HepG2 (cell line): ENCODE results near the gene GGNBP2. TPM values are rescaled to one million over a fixed set of nuclear protein-coding genes. Genes with fewer than 3 reads are reported as not detected.

Experiments used
- ATAC-seq: fragments of 200-7000 bp; cut with Tn5 transposase; 3 replicates; pipeline ENCODE4 v1.9.1; 2020; ENCODE audit warnings: mild to moderate bottlenecking, moderate library complexity
- BruUV-seq: library from RNA; stranded (reverse); fragments of 400-500 nt; replicated peaks from 2 replicates; lab custom pipeline; 2021; lab: Mats Ljungman, UMichigan
- CTCF ChIA-PET: fragments of 300-600 bp; formaldehyde crosslinking; extraction: SDS; loops from one replicate; lab custom pipeline; 2021; ENCODE audit warnings: low total read pairs, inconsistent platforms, low intra/inter-chr PET ratio; lab: Yijun Ruan, JAX
- POLR2A ChIA-PET: fragments of 350-600 bp; sonication (Branson Sonifier 250); formaldehyde crosslinking; loops from one replicate; lab custom pipeline; 2020; ENCODE audit warnings: antibody characterized with exemption, inconsistent platforms; lab: Yijun Ruan, JAX
- DNase-seq: peaks from one replicate; pipeline ENCODE4 v3.0.0-alpha.2; 2015; ENCODE audit warnings: low spot score
- FAIRE-seq: peaks from 3 replicates; lab custom pipeline; 2011; peaks lifted over from hg19 to GRCh38; lab: Jason Lieb, UNC
- H2AFZ ChIP-seq: one replicate; pipeline ENCODE4 v1.6.1; 2011; ENCODE audit warnings: low read length, inconsistent platforms
- H3K27ac ChIP-seq: fragments of 300-600 bp; 3 replicates; pipeline ENCODE4 v1.8.0; 2011; ENCODE audit warnings: mixed run types, mild to moderate bottlenecking, mixed read lengths, low read length, inconsistent platforms; ENCODE audit not compliant: insufficient read depth; ENCODE audit errors: extremely low read length
- H3K27me3 ChIP-seq, 2 experiments: fragments of 200-600 bp in 1 of 2; 2 replicates in 1 of 2; 3 replicates in 1 of 2; pipeline versions ENCODE4 v1.6.0 to v1.8.0; 2011; ENCODE audit warnings: low read length in 2 of 2, mild to moderate bottlenecking in 2 of 2, moderate library complexity in 2 of 2, inconsistent platforms in 1 of 2; ENCODE audit not compliant: insufficient read depth in 2 of 2, control insufficient read depth in 1 of 2
- H3K36me3 ChIP-seq, 2 experiments: fragments of 200-600 bp in 1 of 2; replicated peaks in 1 of 2; 2 replicates in 1 of 2; 3 replicates in 1 of 2; pipeline versions ENCODE4 v1.5.1 to v1.8.0; 2011; ENCODE audit warnings: low read length in 2 of 2, inconsistent platforms in 1 of 2; ENCODE audit not compliant: insufficient read depth in 2 of 2, control insufficient read depth in 1 of 2
- H3K4me1 ChIP-seq: 2 replicates; pipeline ENCODE4 v1.5.1; 2012; ENCODE audit warnings: low read length, inconsistent platforms; ENCODE audit not compliant: insufficient read depth
- H3K4me2 ChIP-seq: 2 replicates; pipeline ENCODE4 v1.6.0; 2011; ENCODE audit warnings: low read depth, low read length, inconsistent platforms
- H3K4me3 ChIP-seq, 3 experiments: fragments of 200-600 bp in 1 of 3; sonication (generic), shearing (Covaris generic) in 1 of 3; replicated peaks in 1 of 3; 2 replicates each; pipeline ENCODE4 v1.5.1; 2011 to 2016; ENCODE audit warnings: low read length in 3 of 3, inconsistent platforms in 2 of 3, low read depth in 2 of 3, mild to moderate bottlenecking in 2 of 3, control low read depth in 1 of 3, mixed read lengths in 1 of 3; ENCODE audit not compliant: insufficient read depth in 1 of 3
- H3K79me2 ChIP-seq: one replicate; pipeline ENCODE4 v1.6.1; 2011; ENCODE audit warnings: low read length, inconsistent platforms; ENCODE audit not compliant: insufficient read depth
- H3K9ac ChIP-seq: 2 replicates; pipeline ENCODE4 v1.6.0; 2011; ENCODE audit warnings: mild to moderate bottlenecking, low read depth, low read length, inconsistent platforms; ENCODE audit not compliant: insufficient read depth
- H3K9me3 ChIP-seq: 2 replicates; pipeline ENCODE4 v1.5.1; 2012; ENCODE audit warnings: mild to moderate bottlenecking, low read length
- H4K20me1 ChIP-seq: 2 replicates; pipeline ENCODE4 v1.6.0; 2011; ENCODE audit warnings: inconsistent platforms, mild to moderate bottlenecking, low read length, moderate library complexity; ENCODE audit not compliant: insufficient read depth
- AGO2 ChIP-seq: fragments of 200-400 bp; formaldehyde crosslinking; optimal IDR thresholded peaks from 2 replicates; pipeline ENCODE3; 2017; ENCODE audit warnings: mild to moderate bottlenecking, low read depth, low read length, moderate library complexity
- BORCS8-MEF2B ChIP-seq: sonication (generic); formaldehyde crosslinking; IDR thresholded peaks from 2 replicates; pipeline ENCODE4 v1.8.0; 2022; ENCODE audit warnings: mild to moderate bottlenecking, missing genetic modification reagents
- GTF2F1 ChIP-seq: fragments of 150-350 bp; IDR thresholded peaks from 2 replicates; pipeline ENCODE4 v1.6.1; 2014; ENCODE audit warnings: low read length
- MED13 ChIP-seq: sonication (generic); formaldehyde crosslinking; IDR thresholded peaks from 2 replicates; pipeline ENCODE4 v1.5.0; 2020; ENCODE audit warnings: missing genetic modification reagents
- NR2F2 ChIP-seq: IDR thresholded peaks from 2 replicates; pipeline ENCODE4 v1.6.1; 2012; ENCODE audit warnings: low read depth, inconsistent platforms, borderline replicate concordance
- POLR2G ChIP-seq: fragments of 200-400 bp; formaldehyde crosslinking; IDR thresholded peaks from 2 replicates; pipeline ENCODE4 v1.6.1; 2018; ENCODE audit warnings: mild to moderate bottlenecking, low read depth, low read length, moderate library complexity
- SCMH1 ChIP-seq: sonication (generic); formaldehyde crosslinking; IDR thresholded peaks from 2 replicates; pipeline ENCODE4 v1.9.0; 2021; ENCODE audit warnings: missing genetic modification reagents, mild to moderate bottlenecking, borderline replicate concordance
- YY1 ChIP-seq: IDR thresholded peaks from 2 replicates; pipeline ENCODE4 v1.6.1; 2011; ENCODE audit warnings: low read length, low read depth, moderate library complexity, mild to moderate bottlenecking; ENCODE audit not compliant: insufficient read depth, insufficient replicate concordance
- ZBTB10 ChIP-seq: sonication (generic); formaldehyde crosslinking; IDR thresholded peaks from 2 replicates; pipeline ENCODE4 v1.4.0; 2020; ENCODE audit warnings: missing genetic modification reagents, borderline replicate concordance
- ZNF225 ChIP-seq: sonication (generic); formaldehyde crosslinking; IDR thresholded peaks from 2 replicates; pipeline ENCODE4 v1.4.0; 2020; ENCODE audit warnings: mild to moderate bottlenecking, missing genetic modification reagents
- ZNF558 ChIP-seq: sonication (generic); formaldehyde crosslinking; IDR thresholded peaks from 2 replicates; pipeline ENCODE4 v1.9.0; 2022; ENCODE audit warnings: mild to moderate bottlenecking, missing genetic modification reagents, borderline replicate concordance
- ZNF768 ChIP-seq: sonication (generic); formaldehyde crosslinking; IDR thresholded peaks from 2 replicates; pipeline ENCODE4 v1.4.0; 2020; ENCODE audit warnings: missing genetic modification reagents
- ZNF839 ChIP-seq: sonication (generic); formaldehyde crosslinking; IDR thresholded peaks from 2 replicates; pipeline ENCODE4 v1.4.0; 2020; ENCODE audit warnings: missing genetic modification reagents, mild to moderate bottlenecking, borderline replicate concordance
- WGBS: methylation state at CpG from one replicate; pipeline ENCODE4 v1.1.6; 2017; ENCODE audit warnings: low lambda C conversion rate; 5-methylcytosine and 5-hydroxymethylcytosine counted together
- in situ Hi-C: cut with HindIII; loops from 2 replicates; pipeline ENCODE4 v1.10.0; 2017; ENCODE audit warnings: low pct_unique_long_range_greater_than_20kb; ENCODE audit not compliant: extremely low pct_ligation_motif_present
- intact Hi-C: fragments of 100-400 bp; cut with micrococcal nuclease; formaldehyde crosslinking; loops from one replicate; pipeline ENCODE4 v1.10.0; 2022; ENCODE audit not compliant: unreplicated experiment
- polyA plus RNA-seq, 8 experiments: library from polyadenylated mRNA; depleted of rRNA in 3 of 8; stranded (reverse) in 7 of 8; unstranded in 1 of 8; fragments of >200 nt; fragmentation: Illumina TruSeq in 4 of 8; extraction: Trizol in 4 of 8; gene quantifications; 2 replicates each; pipeline versions ENCODE4 v1.2.1 to v1.2.3, GENCODE V29; 2011 to 2016; ENCODE audit warnings: low read depth in 4 of 8, missing spikeins in 1 of 8, mixed read lengths in 1 of 8; ENCODE audit not compliant: insufficient read depth in 1 of 8
- total RNA-seq, 5 experiments: library from RNA; depleted of rRNA; stranded (reverse); fragments of >200 nt; fragmentation: Illumina TruSeq; extraction: Trizol; gene quantifications; 2 replicates each; pipeline ENCODE4 v1.2.3, GENCODE V29; 2016; ENCODE audit warnings: low read depth in 1 of 5
- TF ChIP-seq, protein P1 (sequence below): sonication (generic); formaldehyde crosslinking; IDR thresholded peaks from 2 replicates; pipeline ENCODE4 v1.5.0; 2020; ENCODE audit warnings: mild to moderate bottlenecking, missing genetic modification reagents, moderate library complexity
- TF ChIP-seq, protein P2 (sequence below): sonication (generic); formaldehyde crosslinking; IDR thresholded peaks from 2 replicates; pipeline ENCODE4 v1.4.0; 2020; ENCODE audit warnings: missing genetic modification reagents
- TF ChIP-seq, protein P3 (sequence below): sonication (generic); formaldehyde crosslinking; IDR thresholded peaks from 2 replicates; pipeline ENCODE4 v1.9.0; 2022; ENCODE audit warnings: low read depth, missing genetic modification reagents

The GGNBP2 gene
- total and polyA plus RNA-seq, 2 of the 13 experiments (the other 11 are each of a cell fraction or from before 2014, with no cell fraction given): 53.3 to 84.2 TPM

- no peak overlapping the region for H3K27ac ChIP-seq
- peak; percentile 54 for ATAC-seq
- no peak overlapping the region for H3K4me3 ChIP-seq
- H3K27me3 ChIP-seq: no peaks in the 10 kb centered on the region
- peaks cover 2% of the 10 kb centered on the region; the same call in 1 of the 2 replicates for H4K20me1 ChIP-seq
- H3K4me2 ChIP-seq: no peak overlapping the region
- H2AFZ ChIP-seq: no peak overlapping the region
- CTCF ChIA-PET: no interaction called here
- DNase-seq: no peak
- FAIRE-seq: no peak
- H3K9me3 ChIP-seq: no peaks in the 10 kb centered on the region
- H3K36me3 ChIP-seq: 0 out of 5 replicates have a peak, but pooled peaks cover 0 to 3% of the 10 kb centered on the region in 2 experiments
- 96% methylated on average over 10 of the region's 24 CpGs for WGBS
- no peak overlapping the region for H3K9ac ChIP-seq
- BruUV-seq: no TSS peak
- intact Hi-C loops (no loop called here), in situ Hi-C loops (loop anchor here (25.0 kb wide), 1 partner anchor 628 kb away; no protein-coding TSS in a partner anchor)
- H3K4me1 ChIP-seq: peaks cover 11% of the 10 kb centered on the region
- POLR2A ChIA-PET: no interaction called here
- H3K79me2 ChIP-seq: peaks cover 3% of the 10 kb centered on the region
- TF ChIP-seq AGO2 (peak; percentile 27), BORCS8-MEF2B (CRISPR knock-in tag) (no peak), ZNF768 (CRISPR knock-in tag) (no peak), MED13 (CRISPR knock-in tag) (no peak), ZNF839 (CRISPR knock-in tag) (no peak), YY1 (peak; percentile 16), NR2F2 (no peak), SCMH1 (CRISPR knock-in tag) (no peak), POLR2G (0 out of 2 replicates have a peak, but pooled peaks have one; percentile 9), ZBTB10 (no peak), ZNF558 (CRISPR knock-in tag) (no peak), GTF2F1 (no peak), ZNF225 (CRISPR knock-in tag) (no peak)
- TF ChIP-seq, protein P1, sequence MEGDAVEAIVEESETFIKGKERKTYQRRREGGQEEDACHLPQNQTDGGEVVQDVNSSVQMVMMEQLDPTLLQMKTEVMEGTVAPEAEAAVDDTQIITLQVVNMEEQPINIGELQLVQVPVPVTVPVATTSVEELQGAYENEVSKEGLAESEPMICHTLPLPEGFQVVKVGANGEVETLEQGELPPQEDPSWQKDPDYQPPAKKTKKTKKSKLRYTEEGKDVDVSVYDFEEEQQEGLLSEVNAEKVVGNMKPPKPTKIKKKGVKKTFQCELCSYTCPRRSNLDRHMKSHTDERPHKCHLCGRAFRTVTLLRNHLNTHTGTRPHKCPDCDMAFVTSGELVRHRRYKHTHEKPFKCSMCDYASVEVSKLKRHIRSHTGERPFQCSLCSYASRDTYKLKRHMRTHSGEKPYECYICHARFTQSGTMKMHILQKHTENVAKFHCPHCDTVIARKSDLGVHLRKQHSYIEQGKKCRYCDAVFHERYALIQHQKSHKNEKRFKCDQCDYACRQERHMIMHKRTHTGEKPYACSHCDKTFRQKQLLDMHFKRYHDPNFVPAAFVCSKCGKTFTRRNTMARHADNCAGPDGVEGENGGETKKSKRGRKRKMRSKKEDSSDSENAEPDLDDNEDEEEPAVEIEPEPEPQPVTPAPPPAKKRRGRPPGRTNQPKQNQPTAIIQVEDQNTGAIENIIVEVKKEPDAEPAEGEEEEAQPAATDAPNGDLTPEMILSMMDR (CRISPR knock-in tag): peak; percentile 27
- TF ChIP-seq, protein P2, sequence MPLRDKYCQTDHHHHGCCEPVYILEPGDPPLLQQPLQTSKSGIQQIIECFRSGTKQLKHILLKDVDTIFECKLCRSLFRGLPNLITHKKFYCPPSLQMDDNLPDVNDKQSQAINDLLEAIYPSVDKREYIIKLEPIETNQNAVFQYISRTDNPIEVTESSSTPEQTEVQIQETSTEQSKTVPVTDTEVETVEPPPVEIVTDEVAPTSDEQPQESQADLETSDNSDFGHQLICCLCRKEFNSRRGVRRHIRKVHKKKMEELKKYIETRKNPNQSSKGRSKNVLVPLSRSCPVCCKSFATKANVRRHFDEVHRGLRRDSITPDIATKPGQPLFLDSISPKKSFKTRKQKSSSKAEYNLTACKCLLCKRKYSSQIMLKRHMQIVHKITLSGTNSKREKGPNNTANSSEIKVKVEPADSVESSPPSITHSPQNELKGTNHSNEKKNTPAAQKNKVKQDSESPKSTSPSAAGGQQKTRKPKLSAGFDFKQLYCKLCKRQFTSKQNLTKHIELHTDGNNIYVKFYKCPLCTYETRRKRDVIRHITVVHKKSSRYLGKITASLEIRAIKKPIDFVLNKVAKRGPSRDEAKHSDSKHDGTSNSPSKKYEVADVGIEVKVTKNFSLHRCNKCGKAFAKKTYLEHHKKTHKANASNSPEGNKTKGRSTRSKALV (CRISPR knock-in tag): no peak
- TF ChIP-seq, protein P3, sequence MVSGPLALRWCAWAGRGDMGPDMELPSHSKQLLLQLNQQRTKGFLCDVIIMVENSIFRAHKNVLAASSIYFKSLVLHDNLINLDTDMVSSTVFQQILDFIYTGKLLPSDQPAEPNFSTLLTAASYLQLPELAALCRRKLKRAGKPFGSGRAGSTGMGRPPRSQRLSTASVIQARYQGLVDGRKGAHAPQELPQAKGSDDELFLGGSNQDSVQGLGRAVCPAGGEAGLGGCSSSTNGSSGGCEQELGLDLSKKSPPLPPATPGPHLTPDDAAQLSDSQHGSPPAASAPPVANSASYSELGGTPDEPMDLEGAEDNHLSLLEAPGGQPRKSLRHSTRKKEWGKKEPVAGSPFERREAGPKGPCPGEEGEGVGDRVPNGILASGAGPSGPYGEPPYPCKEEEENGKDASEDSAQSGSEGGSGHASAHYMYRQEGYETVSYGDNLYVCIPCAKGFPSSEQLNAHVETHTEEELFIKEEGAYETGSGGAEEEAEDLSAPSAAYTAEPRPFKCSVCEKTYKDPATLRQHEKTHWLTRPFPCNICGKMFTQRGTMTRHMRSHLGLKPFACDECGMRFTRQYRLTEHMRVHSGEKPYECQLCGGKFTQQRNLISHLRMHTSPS: no peak
Measured at GRCh38 chr17:36608794-36609497, 64.2 kb downstream of the GGNBP2 start.
